Naive B cell (primary cell): ENCODE results near the gene TUBGCP5. TPM values are rescaled to one million over a fixed set of nuclear protein-coding genes. Genes with fewer than 3 reads are reported as not detected.
"Not testable (repeated sequence)": the region's sequence is repeated elsewhere in the genome, so short reads cannot be mapped to it uniquely, and the experiment has no call there.

Experiments used
- ATAC-seq, 2 donors: fragments of 150-1000 bp; cut with Tn5 transposase; 2 replicates each; pipeline ENCODE4 v1.10.0; 2021; ENCODE audit warnings: low read depth in 2 of 2, mild to moderate bottlenecking in 2 of 2, moderate library complexity in 2 of 2
- DNase-seq: peaks from one replicate; pipeline ENCODE4 v3.0.0; 2022
- H3K27ac Mint-ChIP-seq, 6 donors: one replicate each; pipeline ENCODE4 v1.8.0; 2020 to 2022; ENCODE audit warnings: mild to moderate bottlenecking in 6 of 6, mixed read lengths in 6 of 6, moderate library complexity in 5 of 6, inconsistent platforms in 2 of 6
- H3K27me3 Mint-ChIP-seq, 3 donors: one replicate each; pipeline ENCODE4 v1.8.0; 2021 to 2022; ENCODE audit warnings: mixed read lengths in 3 of 3, mild to moderate bottlenecking in 1 of 3
- H3K36me3 Mint-ChIP-seq, 2 donors: one replicate each; pipeline ENCODE4 v1.8.0; 2020 to 2022; ENCODE audit warnings: mixed read lengths in 2 of 2, inconsistent platforms in 1 of 2, mild to moderate bottlenecking in 1 of 2
- H3K4me1 Mint-ChIP-seq, 3 donors: one replicate each; pipeline ENCODE4 v1.8.0; 2020 to 2022; ENCODE audit warnings: mixed read lengths in 3 of 3, inconsistent platforms in 1 of 3, mild to moderate bottlenecking in 1 of 3, moderate library complexity in 1 of 3
- H3K4me3 Mint-ChIP-seq, 8 donors: one replicate each; pipeline ENCODE4 v1.8.0; 2020 to 2022; ENCODE audit warnings: mild to moderate bottlenecking in 8 of 8, mixed read lengths in 8 of 8, moderate library complexity in 8 of 8, inconsistent platforms in 2 of 8
- H3K9me3 Mint-ChIP-seq, 7 donors: one replicate each; pipeline ENCODE4 v1.8.0; 2020 to 2022; ENCODE audit warnings: mixed read lengths in 7 of 7, mild to moderate bottlenecking in 5 of 7, inconsistent platforms in 2 of 7, moderate library complexity in 1 of 7
- polyA plus RNA-seq, 6 donors: library from polyadenylated mRNA; unstranded; fragments of 300-500 nt; fragmentation: Illumina TruSeq; gene quantifications; one replicate each; pipeline ENCODE4 v1.2.3, GENCODE V29; 2021; ENCODE audit warnings: low read depth in 6 of 6

The TUBGCP5 gene
- polyA plus RNA-seq: 1 to 10 TPM; 2.9 to 6.6 (median 4.2) TPM

DNA sequence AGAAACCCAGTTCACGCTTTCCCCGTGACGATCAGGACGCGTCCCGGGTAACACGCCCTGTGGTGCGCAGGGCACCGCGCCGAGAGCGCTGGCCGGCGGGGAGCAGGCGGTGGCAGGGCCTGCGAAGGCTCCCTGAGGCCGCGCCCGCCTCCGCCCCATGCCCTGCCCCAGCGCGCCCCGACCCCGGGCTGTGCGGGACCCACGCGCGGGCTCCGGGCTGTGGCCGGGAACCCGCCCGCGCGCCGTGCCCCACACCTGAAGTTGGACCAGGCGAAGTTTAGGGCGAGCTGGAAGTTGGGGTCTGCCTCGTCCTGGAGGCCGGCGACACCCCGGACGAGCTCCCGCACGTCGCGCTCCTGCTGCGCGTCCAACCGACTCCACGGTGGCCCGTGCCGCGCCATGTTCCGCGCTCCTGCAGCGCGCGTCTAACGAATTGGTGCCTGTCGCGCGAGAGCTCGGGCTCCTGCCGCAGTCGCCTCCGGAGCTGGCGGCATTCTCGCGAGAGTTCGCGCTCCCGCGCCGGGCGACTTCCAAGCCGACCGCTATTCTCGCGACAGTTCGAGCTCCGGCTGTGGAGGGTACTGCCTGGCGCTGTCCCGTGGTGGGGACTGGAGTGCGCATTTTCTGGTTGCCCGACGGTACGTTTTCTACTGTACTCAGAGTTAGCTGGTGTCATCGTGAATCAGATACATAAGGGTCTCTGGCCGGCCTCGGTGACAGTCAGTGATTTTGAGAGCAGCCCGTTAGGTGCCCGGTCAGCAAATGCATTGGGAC, at the start of gene TUBGCP5:
TUBGCP5 (minus strand) TSS at position 427 of the 774 bp plus-strand sequence; CDS start at position 401, 26 bp downstream.
- Mint-ChIP-seq H3K4me3 (peak within 1 kb of the TSS; percentile 90 to 98 (median 95)), H3K9me3 (no peaks in the 10 kb centered on the region), H3K27me3 (no peaks in the 10 kb centered on the region), H3K27ac (peak within 1 kb of the TSS in 5 of 6 donors; percentile 79 to 95 (median 81)), H3K36me3 (peaks cover 0 to under 1% of the 10 kb centered on the region in 2 donors), H3K4me1 (peaks cover 9 to 20% (median 16%) of the 10 kb centered on the region in 3 donors)
- ATAC-seq: peak; percentile 93 to 94
- DNase-seq: peak; percentile 91

DNA sequence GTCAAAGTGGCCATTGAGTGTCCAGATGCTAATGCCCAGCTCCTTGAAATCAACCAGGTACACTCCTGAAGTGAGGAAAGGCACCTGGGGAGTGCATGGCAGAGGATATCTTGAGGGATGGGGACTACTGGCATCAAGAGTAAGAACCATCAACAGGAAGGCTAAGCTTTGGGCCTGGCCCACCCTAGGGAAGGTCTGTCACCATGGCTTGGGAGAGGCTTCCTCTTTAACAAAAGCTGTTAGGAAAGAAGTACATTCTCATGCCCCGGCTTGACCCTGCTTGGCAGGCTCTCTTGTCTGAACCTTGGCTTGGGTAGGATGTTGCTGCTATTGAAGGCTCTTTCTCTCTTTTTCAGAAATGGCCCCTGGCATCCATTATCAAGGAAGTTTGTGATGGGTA, 43.7 kb upstream of the TUBGCP5 start:
- no peak overlapping the region for H3K4me3 Mint-ChIP-seq
- no peaks in the 10 kb centered on the region for H3K9me3 Mint-ChIP-seq
- no peak overlapping the region for H3K27ac Mint-ChIP-seq
- H3K36me3 Mint-ChIP-seq: no peaks in the 10 kb centered on the region
- no peak for ATAC-seq
- no peaks in the 10 kb centered on the region for H3K4me1 Mint-ChIP-seq
- peaks cover 0 to 12% (median 7%) of the 10 kb centered on the region in 3 donors for H3K27me3 Mint-ChIP-seq
- DNase-seq: no peak

DNA sequence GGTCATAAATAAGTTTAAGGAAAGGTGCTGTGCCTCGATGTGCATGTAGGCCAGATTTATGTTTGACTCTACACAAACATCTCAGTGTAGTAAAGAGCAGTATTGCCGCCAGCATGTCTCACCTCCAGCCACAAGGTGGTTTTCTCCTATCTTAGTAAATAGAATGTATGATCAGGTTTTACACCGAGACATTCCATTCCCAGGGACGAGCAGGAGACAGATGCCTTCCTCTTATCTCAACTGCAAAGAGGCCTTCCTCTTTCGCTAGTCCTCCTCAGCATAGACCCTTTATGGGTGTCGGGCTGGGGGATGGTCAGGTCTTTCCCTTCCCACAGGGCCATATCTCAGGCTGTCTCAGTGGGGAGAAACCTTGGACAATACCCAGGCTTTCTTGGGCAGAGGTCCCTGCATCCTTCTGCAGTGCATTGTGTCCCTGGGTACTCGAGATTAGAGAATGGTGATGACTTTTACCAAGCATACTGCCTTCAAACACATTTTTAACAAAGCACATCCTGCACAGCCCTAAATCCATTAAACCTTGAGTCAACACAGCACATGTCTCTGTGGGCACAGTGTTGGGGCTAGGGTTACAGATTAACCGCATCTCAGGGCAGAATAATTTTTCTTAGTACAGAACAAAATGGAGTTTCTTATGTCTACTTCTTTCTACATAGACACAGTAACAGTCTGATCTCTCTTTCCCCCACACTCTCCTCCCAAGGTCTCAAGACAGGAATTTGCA, 42.8 kb upstream of the TUBGCP5 start:
- H3K4me3 Mint-ChIP-seq, H3K4me1 Mint-ChIP-seq, ATAC-seq, H3K9me3 Mint-ChIP-seq, H3K36me3 Mint-ChIP-seq, H3K27ac Mint-ChIP-seq, DNase-seq: not testable (repeated sequence)
- peaks cover 0 to 21% (median 7%) of the 10 kb centered on the region in 3 donors for H3K27me3 Mint-ChIP-seq

DNA sequence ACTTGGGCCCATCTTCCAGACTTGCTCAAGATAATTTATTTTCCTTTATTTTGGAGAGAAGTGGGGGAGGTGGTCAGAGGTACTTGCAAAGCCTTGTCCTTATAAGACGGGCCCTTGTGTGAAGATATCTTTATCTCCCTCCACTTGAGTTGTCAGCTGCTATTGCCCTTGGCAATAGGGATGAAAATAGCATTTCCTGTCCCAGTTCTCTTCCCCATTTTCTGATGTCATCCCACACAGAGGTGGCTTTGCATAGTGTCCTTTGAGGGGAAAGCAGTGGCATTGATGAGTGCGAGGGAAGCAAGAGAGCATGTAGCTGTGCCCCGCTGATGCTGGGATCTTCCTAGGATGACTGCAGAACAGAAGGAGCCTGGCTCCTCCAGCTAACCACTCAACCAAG, 41.9 kb upstream of the TUBGCP5 start:
- Mint-ChIP-seq H3K4me1 (no peaks in the 10 kb centered on the region), H3K27me3 (peaks cover 0 to 15% (median 7%) of the 10 kb centered on the region in 3 donors), H3K27ac (no peak overlapping the region), H3K4me3 (no peak overlapping the region), H3K36me3 (no peaks in the 10 kb centered on the region), H3K9me3 (no peaks in the 10 kb centered on the region)
- DNase-seq (no peak), ATAC-seq (no peak)

DNA sequence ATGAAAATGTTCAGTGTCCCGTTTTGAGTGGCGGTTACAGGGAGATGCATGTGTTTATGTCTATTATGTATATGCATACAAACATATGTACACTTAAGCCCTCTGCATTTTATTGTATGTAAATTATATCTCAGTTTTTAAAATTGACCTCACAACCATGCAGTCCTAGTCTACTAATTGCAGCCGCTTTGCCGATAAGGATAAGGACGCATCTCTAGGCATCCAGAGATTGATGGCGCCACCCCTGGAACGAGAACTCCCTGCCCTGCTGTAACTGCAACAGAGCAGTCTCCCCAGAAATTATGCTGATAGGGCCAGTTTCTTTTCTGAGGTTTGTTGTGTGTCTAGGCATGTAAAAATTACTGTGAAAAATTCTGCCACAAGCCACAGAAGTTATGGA, 40.4 kb upstream of the TUBGCP5 start:
- Mint-ChIP-seq H3K9me3 (no peaks in the 10 kb centered on the region), H3K4me1 (no peaks in the 10 kb centered on the region), H3K36me3 (no peaks in the 10 kb centered on the region), H3K27me3 (peaks cover 0 to 17% (median under 1%) of the 10 kb centered on the region in 3 donors), H3K27ac (no peak overlapping the region), H3K4me3 (no peak overlapping the region)
- DNase-seq (no peak), ATAC-seq (no peak)

DNA sequence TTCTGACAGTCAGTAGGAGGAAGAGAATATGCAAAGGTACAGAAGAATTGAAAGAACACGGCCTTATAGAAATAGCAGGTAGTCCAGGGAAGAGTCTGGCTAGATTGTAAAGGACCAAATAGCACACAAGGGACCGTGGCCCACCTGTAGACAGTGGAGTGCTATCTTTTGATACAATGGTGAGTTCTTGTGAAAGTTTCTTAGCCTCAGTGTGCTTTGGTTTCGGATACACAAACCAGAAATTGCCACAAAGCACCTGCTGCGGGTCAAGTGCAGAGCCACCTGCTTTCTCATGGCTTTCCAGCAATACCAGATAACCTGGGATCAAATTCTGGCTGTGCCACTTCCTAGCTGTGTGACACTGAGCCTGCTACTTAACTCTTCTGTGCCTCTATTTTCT, 36.6 kb upstream of the TUBGCP5 start:
- no peaks in the 10 kb centered on the region for H3K9me3 Mint-ChIP-seq
- peaks cover 7 to 28% (median 10%) of the 10 kb centered on the region in 3 donors for H3K27me3 Mint-ChIP-seq
- H3K36me3 Mint-ChIP-seq: no peaks in the 10 kb centered on the region
- no peak for ATAC-seq
- no peak overlapping the region for H3K27ac Mint-ChIP-seq
- no peak overlapping the region for H3K4me3 Mint-ChIP-seq
- DNase-seq: no peak
- no peaks in the 10 kb centered on the region for H3K4me1 Mint-ChIP-seq

DNA sequence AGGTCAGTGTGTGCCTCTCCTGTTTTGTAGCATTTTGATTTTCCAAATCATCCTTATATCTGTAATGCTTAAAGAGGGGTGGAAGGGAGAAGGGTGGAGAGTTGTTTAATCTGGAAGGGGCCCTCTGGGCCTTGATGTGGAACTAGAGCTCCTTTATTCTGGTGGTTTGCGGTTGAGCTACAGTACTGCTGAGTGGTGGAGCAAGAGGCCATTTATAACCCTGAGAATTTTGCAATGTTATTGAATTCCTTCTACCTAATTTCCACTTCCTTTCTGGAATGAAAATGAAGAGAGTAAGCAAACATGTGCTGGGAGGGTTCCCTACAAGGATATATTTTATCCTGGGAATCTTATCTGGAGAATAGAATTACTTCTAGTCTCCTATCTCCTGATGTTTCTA, 35.3 kb upstream of the TUBGCP5 start:
- Mint-ChIP-seq H3K27me3 (peaks cover 8 to 28% (median 11%) of the 10 kb centered on the region in 3 donors), H3K36me3 (no peaks in the 10 kb centered on the region), H3K27ac (no peak overlapping the region), H3K4me3 (no peak overlapping the region), H3K4me1 (no peaks in the 10 kb centered on the region), H3K9me3 (no peaks in the 10 kb centered on the region)
- DNase-seq (no peak), ATAC-seq (no peak)

DNA sequence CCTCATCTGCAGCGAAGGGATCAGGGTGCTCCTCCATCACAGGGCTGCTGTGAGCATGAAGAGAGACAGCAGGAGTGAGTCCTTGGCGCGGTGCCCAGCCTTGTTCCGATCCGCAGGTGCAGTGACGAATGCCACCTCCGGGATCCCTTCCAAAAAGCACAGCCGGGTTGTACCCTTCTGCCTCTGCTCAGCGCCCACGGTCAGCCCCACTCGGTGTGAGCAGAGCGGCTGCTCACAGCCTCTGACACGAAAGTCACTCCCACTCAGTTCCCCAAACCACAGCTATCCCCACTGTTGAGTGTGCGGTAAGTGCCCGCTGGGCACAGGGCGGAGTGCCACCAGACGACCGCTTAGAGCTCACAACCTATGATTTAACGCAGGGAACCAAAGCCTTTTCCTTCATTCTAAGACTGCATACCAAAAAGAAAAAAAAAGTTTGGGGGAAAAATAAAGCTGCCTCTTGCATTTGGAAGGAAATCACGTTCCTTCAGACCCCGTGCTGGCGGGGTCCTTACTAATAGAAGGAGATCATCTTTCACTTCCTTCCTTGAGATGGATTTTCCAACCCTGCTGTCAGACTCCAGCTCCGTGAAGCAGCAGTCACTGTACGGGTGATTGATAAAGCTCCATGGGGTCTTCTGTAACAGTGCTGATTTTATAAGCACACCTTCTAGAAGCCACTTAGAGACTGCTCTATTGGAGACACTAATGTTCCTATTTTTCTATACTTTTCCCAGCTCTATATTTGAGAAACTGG, 34.7 kb upstream of the TUBGCP5 start:
- no peak overlapping the region for H3K27ac Mint-ChIP-seq
- no peaks in the 10 kb centered on the region for H3K36me3 Mint-ChIP-seq
- H3K4me3 Mint-ChIP-seq: no peak overlapping the region
- DNase-seq (no peak), ATAC-seq (peak; percentile 42 to 44)
- no peaks in the 10 kb centered on the region for H3K9me3 Mint-ChIP-seq
- H3K4me1 Mint-ChIP-seq: no peaks in the 10 kb centered on the region
- H3K27me3 Mint-ChIP-seq: peaks cover 8 to 28% (median 11%) of the 10 kb centered on the region in 3 donors

DNA sequence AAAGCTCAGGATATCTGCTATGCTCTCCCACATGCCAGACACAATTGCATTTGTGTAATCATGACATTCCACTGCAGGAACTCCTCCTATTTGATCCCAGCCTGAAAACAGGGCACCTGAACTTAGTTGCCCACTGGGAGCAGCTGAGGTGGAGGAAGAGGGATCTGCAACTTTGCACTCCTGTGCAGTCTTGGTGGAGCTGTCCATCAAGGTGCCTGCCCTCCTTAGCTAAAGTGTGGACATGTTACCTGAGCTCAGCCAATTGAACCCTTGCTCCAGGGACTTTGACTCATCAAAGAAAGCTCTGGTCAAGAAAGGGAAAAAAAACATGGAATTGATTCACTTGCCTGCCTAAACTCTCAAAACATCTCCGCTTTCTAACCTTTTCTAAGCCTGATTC, 33.3 kb upstream of the TUBGCP5 start:
- Mint-ChIP-seq H3K4me3 (no peak overlapping the region), H3K27me3 (peaks cover 8 to 23% (median 11%) of the 10 kb centered on the region in 3 donors), H3K9me3 (peaks cover 0 to 2% (median 0%) of the 10 kb centered on the region in 7 donors), H3K36me3 (no peaks in the 10 kb centered on the region), H3K27ac (no peak overlapping the region), H3K4me1 (no peaks in the 10 kb centered on the region)
- no peak for DNase-seq
- ATAC-seq: no peak

DNA sequence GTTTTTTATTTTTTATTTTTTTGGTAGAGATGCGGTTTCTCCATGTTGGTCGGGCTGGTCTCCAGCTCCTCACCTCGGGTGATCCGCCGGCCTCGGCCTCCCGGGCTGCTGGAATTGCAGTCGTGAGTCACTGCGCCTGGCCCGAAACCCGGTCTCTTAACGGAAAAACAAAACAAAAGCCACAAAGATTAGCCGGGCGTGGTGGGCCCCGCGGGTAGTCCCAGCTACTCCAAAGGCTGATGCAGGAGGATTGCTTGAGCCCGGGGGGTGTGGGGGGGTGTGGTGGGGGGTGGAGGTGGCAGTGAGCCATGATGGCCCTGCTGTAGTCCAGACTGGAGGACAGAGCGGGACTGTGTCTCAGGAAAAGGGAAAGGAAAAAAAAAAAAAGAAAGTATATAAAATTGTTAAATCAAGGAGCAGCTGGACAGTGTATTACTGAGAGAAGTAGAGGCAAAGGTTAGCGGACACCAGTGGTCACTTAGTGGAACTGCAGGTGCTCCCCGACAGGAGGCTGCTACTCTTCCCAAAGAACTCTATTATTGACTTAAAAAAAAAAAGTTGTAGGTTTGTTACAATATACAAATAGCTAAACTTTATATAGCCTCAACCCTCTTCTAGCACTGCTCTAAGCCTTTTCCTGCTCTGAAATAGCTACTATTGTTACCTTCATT, 30.3 kb upstream of the TUBGCP5 start:
- DNase-seq (no peak), ATAC-seq (no peak)
- Mint-ChIP-seq H3K9me3 (peaks cover 0 to 6% (median 0%) of the 10 kb centered on the region in 7 donors), H3K27me3 (peaks cover 8 to 11% (median 11%) of the 10 kb centered on the region in 3 donors), H3K27ac (no peak overlapping the region), H3K4me3 (no peak overlapping the region), H3K36me3 (no peaks in the 10 kb centered on the region), H3K4me1 (no peaks in the 10 kb centered on the region)

DNA sequence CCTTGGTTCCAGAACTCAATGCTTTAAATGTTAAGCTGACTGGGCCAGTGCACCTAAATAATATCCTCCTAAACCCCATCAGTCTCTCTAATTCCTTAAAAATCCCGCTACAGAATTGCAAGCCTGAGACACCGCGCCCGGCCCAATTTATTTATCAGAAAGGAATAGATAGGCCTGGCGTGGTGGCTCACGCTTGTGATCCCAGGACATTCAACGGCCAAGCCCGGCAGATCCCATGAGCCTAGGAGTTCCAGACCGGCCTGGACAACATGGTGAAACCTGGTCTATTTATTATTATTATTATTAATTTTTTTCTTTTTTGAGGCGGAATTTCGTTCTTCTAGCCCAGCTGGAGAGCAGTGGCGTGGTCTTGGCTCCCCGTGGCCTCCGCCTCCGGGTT, 28.0 kb upstream of the TUBGCP5 start:
- Mint-ChIP-seq H3K27me3 (peaks cover 8% of the 10 kb centered on the region in 3 donors), H3K27ac (no peak overlapping the region), H3K36me3 (peaks cover 0 to 6% of the 10 kb centered on the region in 2 donors), H3K4me3 (no peak overlapping the region), H3K4me1 (no peaks in the 10 kb centered on the region), H3K9me3 (peaks cover 3 to 12% (median 5%) of the 10 kb centered on the region in 7 donors)
- DNase-seq (no peak), ATAC-seq (no peak)

DNA sequence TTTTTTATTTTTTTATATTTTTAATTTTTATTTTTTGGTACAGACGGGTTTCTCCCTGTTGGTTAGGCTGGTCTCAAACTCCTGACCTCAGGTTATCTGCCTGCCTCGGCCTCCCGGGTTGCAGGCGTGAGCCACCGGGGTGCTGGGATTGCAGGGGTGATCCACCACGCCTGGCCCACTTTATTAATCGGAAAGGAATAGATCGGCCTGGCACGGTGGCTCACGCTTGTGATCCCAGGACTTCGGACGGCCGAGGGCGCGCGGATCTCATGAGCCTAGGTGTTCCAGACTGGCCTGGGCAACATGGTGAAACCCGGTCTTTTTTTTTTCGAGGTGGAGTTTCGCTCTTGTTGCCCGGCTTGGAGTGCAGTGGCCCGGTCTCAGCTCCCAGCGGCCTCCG, 26.5 kb upstream of the TUBGCP5 start:
- DNase-seq: no peak
- Mint-ChIP-seq H3K36me3 (peaks cover 0 to 10% of the 10 kb centered on the region in 2 donors), H3K9me3 (peaks cover 3 to 17% (median 8%) of the 10 kb centered on the region in 7 donors), H3K27me3 (peaks cover under 1 to 4% (median 3%) of the 10 kb centered on the region in 3 donors), H3K4me3 (no peak overlapping the region), H3K4me1 (no peaks in the 10 kb centered on the region), H3K27ac (no peak overlapping the region)
- ATAC-seq: no peak

DNA sequence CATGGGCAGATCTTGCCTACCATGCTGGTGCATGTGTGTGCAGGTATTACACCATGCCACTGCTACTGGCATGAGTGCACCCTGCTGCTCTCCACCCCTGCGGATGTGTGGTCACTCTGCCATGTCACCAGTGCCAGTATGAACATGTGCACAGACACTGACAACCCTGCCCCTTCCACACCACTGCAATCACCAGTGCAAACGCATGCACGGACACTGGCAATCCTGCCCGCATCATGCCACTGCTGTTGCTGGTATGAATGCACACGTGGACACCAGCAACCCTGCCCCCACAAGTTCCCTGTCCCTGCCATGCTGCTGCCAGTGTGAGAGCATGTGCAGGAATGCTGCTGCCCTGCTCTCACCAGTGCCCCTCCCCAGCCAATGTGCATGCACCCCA, 24.8 kb upstream of the TUBGCP5 start:
- Mint-ChIP-seq H3K4me3 (no peak overlapping the region), H3K36me3 (peaks cover 0 to 10% of the 10 kb centered on the region in 2 donors), H3K27ac (no peak overlapping the region), H3K27me3 (peaks cover 0 to 9% (median 3%) of the 10 kb centered on the region in 3 donors), H3K9me3 (peaks cover 3 to 17% (median 8%) of the 10 kb centered on the region in 7 donors), H3K4me1 (no peaks in the 10 kb centered on the region)
- ATAC-seq (no peak), DNase-seq (no peak)
